Stimulated activated CD4-positive, alpha-beta T cell treated with anti-CD3 and anti-CD28 coated beads, TNF-alpha, amount 100 ng/mL, for 48 hours (primary cell): ENCODE data around the gene KLHL22.
"Not testable (repeated sequence)": the region's sequence is repeated elsewhere in the genome, so short reads cannot be mapped to it uniquely, and the experiment has no call there.

Experiments
- DNase-seq, 3 donors: peaks; one replicate each; pipeline ENCODE4 v3.0.0-alpha.2; 2020; ENCODE audit warnings: low read depth in 3 of 3

KLHL22 gene

GRCh38 chr22:20504293-20504922 is 8.8 kb upstream of the KLHL22 start:
- DNase-seq = not testable (repeated sequence)

DNA sequence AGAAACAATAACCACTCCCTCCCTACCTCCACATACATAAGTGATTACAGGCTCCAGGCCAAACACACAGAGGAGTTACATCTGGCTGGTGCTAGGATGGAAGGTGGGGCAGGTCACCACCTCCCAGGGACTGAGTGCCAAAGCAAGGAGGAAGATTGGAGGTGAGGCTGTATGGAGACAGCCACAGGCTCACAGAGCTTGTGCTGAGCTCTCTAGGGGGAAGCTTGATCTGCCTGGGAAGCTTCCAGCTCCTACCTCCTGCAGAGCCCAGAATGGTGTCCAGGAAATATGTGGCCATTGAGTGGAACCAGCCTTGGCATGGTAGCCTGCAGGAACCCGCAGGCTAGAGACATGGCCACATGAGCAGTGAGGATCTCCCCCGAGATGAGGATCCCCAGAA is 8.2 kb upstream of the KLHL22 start:
- DNase-seq = no peak

DNA sequence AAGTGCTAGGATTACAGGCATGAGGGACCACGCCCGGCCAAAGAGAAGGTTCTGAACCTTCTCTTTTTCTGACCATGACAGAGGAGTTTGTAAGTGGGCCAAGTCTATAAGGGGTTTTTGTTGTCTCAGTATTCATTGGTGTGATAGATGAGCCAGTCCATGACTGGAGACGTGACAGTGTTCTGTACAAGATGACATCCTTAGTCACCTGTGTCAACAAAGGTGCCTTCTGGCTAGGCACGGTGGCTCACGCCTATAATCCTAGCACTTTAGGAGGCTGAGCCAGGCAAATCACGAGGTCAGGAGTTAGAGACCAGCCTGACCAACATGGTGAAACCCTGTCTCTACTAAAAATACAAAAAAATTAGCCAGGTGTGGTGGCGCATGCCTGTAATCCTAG is 4.2 kb upstream of the KLHL22 start:
- DNase-seq = no peak

DNA sequence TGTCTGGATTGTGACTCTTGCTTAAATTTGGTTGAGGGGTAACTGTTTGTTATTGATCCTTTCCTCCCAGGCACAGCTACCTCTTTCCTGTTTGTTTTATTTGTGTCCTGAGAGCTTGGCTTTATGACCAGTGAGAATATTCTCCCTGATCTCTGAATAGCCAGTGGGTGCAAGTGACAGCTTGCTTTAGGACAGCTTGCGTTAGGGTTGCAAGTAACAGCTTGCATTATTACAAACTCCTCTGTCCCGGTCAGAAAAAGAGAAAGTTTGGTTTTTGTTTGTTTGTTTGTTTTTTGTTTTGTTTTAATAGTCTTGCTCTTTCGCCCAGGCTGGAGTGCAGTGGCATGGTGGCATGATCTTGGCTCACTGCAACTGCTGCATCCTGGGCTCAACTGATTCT is 3.3 kb upstream of the KLHL22 start:
- DNase-seq = no peak

GRCh38 chr22:20497426-20497825 is 1.8 kb upstream of the KLHL22 start:
- no peak for DNase-seq

GRCh38 chr22:20495861-20496681 is 476 bp upstream of the KLHL22 start:
- DNase-seq = peak; percentile 81 to 92 (median 87)

DNA sequence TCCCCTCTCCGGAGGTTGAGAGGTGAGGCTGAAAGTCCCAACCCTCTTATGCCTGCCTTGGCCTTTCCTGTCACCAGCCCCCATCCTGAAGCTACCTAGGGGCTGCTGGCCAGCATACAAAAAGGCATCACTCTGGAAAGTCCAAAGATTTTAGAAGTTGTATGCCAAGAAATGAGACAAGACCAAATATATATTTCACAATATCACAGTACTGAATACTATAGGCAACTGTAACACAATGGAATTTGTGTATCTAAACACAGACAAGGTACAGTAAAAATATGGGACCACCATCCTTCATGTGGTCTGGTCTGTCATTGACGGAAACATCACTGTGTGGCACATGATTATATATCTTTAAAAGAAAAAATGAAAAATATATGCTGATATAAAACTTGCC is 4.2 kb downstream of the KLHL22 start:
- DNase-seq = no peak

DNA sequence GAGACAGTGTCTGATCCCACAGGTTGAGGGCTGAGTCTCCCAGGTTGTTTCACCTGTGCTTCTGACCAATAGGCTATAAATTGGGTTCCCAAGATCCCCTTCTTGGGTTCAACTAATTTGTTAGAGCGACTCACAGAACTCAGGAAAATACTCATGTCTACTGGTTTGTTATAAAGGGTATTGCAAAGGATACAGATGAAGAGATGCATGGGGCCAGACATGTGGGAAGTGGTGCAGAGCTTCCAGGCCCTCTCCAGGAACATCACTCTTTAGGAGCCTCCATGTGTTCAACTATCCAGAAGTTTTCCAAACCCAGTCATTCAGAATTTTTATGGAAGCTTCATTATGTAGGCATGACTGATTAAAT is 4.7 kb downstream of the KLHL22 start:
- DNase-seq = no peak

DNA sequence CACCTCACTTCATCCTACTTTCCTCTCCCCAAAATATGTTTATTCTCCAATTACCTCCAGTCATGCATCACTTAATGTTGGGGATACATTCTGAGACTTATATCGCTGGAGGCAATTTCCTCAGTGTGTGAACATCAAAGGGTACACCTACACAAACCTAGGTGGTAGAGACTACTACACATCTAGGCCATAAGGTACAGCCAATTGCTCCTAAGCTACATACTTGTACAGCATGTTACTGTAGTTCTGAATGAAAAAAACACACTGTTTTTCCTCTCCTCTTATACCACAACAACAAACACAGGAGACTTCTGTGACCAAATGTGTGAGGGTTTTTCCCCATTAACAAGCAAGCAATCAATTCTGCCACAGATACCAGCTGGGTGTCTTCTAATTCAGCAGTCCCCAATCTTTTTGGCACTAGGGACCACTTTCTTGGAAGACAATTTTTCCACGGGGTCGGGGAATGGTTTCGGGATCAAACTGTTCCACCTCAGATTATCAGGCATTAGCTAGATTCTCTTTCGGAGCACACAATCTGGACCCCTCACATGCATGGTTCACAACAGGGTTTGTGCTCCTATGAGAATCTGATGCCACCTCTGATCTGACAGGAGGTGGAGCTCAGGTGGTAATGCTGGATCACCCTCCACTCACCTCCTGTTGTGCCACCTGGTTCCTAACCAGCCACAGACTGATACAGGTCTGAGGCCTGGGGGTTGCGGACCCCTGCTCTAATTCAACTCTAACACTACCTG is 5.2 kb downstream of the KLHL22 start:
- no peak for DNase-seq

DNA sequence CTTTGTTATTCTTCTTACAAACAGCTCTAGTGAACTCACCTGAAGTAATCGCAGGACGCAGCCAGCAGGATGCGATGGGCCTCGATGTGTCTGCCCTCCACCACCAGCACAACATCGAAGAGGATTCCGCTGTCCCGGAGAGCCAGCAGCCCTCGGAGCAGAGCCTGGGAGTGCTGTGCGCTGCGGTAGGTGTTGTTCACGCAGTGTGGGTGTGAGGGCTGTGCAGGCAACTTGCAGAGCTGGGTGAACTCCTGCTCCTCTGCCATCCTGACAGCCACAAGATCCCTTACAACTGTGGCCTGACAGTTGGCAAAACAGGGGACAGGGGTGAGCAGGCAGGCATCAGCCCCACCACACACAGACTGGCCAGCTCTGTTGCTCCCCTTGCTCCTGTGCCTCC is 6.6 kb downstream of the KLHL22 start:
- DNase-seq = no peak

DNA sequence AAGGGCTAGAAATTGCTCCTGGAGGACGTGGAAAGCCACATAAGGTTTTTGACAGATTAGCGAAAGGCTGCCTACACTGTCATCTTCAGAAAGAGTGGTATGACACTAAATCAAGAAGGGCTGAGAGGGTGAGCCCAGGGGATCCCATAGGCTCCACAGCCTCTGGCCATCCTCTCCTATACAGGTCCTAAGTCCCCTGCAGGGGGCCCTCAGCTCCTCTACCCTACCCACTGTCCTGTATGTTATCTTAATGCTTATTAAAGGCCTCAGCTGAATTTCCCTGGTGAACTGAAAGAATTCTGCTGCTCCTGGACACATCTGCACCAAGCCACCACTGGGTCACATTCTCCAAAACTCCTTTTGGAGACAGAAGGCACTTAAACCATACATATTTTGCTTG is 7.9 kb downstream of the KLHL22 start:
- no peak for DNase-seq

- DNase-seq = no peak
These were observed 9.4 kb downstream of the KLHL22 start for GRCh38 chr22:20486229-20486628.

DNA sequence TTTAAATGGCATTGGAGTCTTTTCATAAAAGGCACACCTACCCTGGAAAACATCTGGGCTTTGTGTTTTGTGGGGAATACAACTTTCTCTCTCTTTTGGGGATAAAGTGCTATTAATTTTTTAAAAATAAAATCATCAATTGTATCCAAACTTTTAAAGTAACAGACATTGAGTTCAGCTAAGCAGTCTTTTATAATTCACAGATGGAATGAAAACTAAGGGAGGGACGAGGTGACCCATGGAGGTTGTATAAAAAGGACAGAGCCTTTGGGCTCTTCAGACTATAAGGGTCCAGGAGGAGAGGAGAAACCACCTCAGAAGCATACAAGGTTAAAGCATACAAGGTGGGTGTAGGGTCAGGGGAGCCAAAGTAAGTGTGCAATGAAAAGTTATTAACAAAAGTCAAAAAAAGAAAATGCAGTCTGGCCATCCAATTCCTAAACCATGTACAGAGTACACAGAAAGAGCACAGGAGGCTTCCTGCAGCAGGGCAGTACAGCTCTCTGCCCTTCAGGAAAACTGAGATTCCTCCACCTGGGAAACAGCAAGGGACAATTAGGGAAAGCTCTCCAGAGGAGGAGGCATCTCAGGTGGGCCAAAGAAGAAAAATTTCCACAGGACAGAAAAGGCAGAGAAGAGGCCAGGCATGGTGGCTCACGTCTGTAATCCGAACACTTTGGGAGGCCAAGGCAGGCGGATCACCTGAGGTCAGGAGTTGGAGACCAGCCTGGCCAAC is 10.5 kb downstream of the KLHL22 start:
- no peak for DNase-seq

- DNase-seq = no peak
These were observed 11.8 kb downstream of the KLHL22 start for GRCh38 chr22:20483771-20484170.

DNA sequence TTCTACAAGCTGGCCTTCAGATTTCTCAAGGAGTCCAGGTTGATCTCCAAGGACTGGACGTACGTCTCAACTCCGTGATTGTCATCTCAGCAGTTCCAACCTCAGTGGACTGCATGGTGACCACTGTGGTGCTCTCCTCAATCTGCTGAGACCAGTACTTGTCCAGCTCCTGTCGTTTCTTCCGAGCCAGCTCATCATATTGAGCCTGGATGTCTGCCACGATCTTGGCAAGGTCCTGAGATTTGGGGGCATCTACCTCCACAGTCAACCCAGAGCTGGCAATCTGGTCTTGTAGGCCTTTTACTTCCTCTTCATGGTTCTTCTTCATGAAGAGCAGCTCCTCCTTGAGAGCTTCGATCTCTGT is 12.5 kb downstream of the KLHL22 start:
- not testable (repeated sequence) for DNase-seq

DNA sequence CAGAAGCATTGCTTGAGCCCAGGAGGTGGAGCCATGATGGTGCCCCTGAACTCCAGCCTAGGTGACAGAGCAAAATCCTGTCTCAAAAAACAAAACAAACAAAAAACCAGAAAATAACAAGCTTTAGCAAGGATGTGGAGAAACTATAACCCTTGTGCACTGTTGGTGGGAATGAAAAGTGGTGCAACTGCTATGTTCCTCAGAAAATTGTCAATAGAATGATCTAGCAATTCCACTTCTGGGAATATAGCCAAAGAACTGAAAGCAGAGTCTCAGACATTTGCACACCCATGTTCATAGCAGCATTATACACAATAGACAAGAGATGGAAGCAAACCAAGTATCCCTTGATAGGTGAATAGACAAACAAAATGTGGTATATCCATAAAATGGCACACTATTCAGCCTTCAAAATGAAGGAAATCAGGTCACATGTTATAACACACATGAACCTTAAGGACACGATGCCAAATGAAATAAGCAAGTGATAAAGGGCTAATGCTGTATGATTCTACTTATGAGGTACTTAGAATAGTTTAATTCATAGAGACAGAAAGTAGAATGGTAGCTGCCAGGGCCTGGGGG is 15.9 kb downstream of the KLHL22 start:
- DNase-seq = no peak

DNA sequence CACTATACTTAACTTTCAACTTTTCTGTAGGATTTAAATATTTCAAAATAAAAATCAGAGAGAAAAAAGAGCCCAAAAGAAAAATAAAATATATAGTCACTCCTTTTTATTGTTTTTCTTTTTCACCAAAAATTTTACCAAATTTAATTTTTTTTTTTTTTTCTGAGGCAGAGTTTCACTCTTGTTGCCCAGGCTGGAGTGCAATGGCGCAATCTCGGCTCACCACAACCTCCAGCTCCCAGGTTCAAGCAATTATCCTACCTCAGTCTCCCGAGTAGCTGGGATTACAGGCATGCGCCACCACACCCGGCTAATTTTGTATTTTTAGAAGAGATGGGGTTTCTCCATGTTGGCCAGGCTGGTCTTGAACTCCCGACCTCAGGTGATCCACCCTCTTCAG is 17.5 kb downstream of the KLHL22 start:
- DNase-seq = not testable (repeated sequence)

GRCh38 chr22:20475569-20475968 is 20.0 kb downstream of the KLHL22 start:
- not testable (repeated sequence) for DNase-seq

GRCh38 chr22:20475115-20475436 is 20.5 kb downstream of the KLHL22 start:
- no peak for DNase-seq

- no peak for DNase-seq
These were observed 22.8 kb downstream of the KLHL22 start for GRCh38 chr22:20472629-20473442.
